NCI-H146 (cell line): ENCODE data around the gene SSC5D.
"Not testable (repeated sequence)": the region's sequence is repeated elsewhere in the genome, so short reads cannot be mapped to it uniquely, and the experiment has no call there.

Experiments
- DNase-seq: peaks from one replicate; lab custom pipeline; 2025; lab: John Stamatoyannopoulos, UW

SSC5D gene

DNA sequence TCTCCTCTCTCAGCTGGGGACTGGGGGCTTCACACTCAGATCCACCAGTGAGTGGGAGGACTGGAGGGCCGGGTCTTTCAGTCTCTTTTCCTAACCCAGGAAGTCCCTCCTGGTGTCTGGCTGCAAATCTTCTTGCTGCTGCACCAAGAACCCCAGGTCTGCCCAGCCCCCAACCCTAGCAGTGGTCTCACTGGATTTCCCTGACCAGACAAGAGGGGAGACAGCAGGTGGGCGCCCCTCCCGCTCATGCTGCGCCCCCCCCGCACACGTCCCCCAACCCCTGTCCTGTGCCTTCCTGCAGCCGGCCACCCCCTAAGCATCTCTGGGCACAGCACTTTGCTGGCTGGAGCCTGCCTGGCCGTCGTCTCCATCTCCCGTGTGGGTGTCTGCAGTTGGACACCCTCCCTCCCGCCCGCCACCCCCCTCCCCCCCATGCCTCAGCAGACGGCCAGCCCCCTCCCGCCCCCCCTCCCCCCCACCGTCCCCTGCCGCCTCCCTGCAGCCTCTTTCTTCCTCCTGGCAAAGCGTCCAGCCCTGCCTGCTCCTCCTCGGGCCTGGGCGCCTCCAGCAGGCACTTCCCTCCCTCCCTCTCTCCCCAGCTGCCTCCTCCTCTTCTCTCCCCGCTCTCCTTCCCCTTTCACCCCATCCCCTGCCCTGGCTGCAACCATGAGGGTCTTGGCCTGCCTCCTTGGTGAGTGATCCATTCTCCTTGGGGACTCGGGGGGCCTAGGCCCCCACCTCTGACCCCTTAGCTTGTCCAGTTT lies at the start of gene SSC5D:
Gene SSC5D (plus strand): TSS at position 513 of the 764 bp plus-strand sequence. CDS start 154 bp downstream, at position 667.
- DNase-seq = no peak

DNA sequence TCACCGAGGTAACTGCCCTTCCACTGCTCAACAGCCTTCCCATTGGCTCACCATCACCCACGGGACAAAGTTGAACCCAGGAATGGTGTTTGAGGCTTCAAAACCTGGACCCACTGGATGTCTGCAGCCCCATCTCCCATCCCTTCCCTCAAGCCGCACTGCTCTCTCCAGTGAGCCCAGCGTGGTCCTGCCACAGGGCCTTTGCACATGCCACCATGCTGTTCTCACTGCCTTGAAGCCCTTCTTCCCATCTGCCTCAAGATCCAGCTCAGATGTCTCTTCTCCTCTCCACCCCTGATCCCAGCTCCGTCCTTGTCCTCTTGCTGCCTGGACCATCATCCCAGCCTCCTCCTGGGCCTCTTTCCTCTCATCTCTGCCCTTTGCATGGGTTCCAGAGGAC lies 49.2 kb upstream of the SSC5D start:
- no peak for DNase-seq

DNA sequence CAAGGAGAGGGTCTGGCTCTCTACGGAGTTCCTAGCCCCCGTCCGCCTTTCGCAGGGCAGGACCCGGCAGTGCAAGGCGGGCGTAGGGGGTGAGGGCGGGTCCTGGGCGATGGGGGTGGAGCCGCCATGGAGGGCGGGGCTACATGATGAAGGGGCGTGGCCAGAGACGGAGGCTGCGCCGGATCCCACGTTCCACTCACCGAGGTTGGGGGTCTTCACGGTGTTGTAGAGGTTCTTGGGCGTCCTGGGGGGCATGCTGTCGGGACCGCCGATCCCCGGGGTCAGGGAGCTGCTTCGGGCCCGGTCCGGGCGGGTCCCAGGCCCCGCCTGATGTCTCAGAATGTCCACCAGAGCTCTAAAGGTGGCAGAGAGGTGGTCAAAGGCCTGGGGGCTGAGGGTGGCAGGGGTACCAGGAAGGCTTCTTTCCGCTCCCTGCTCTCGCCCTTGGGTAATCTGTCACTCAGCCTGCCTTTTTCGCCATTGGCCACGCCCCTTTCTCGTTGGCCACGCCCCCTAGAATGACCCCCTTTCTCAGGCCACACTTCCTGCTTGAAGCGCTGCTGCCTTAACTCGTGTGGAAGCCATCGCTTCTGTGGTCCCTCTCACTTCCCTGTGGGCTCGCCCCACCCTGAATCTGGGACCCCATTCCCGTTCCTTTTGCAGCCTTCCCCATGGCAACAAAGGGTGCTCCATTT lies 47.7 kb upstream of the SSC5D start:
- DNase-seq = peak; percentile 80

DNA sequence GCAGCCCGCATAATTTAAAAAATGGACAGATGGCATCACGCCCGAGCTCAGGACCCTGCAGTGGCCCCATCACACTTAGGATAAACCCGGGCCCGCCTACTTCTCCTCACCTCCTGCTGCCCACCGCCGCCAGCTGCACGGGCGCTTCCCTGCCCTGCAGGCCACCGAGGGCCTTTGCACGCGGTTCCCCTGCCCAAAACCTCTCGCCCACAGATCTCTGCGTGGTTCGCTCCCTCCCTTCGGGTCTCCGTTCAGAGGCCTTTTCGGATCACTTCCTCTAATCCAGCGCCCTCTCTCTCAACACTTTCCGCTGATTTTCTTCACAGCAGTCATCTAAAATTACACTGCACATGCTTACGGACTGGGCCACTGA lies 46.9 kb upstream of the SSC5D start:
- DNase-seq = peak; percentile 51

DNA sequence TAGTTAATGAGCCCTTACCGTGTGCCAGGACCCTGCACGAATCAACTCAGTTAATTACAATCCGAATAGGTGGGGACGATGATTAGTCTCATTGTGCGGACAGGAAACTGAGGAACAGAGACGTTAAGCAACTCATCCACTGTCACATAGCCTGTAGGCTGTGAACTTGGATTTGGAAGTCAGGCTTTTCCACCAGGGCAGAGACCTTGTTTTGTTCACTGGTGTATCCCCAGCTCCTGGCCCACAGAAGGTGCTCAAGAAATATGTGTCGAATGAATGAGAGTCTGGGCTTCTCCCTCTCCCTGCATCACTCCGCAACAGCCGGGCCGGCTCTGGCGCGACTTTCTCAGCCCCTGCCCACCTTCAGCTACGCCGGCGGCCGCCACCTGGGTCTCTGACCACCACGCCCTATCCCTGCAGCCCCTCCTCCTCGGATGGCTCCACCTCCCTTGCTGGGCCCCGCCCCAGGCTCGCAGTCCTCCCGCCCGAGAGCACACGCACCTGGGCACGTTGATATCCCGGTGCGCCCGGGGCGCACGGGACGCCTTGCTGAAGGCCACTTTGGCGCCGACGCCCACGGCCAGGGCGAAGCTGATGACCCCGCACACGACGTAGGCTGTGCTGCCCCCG lies 46.4 kb upstream of the SSC5D start:
- DNase-seq = peak; percentile 88

DNA sequence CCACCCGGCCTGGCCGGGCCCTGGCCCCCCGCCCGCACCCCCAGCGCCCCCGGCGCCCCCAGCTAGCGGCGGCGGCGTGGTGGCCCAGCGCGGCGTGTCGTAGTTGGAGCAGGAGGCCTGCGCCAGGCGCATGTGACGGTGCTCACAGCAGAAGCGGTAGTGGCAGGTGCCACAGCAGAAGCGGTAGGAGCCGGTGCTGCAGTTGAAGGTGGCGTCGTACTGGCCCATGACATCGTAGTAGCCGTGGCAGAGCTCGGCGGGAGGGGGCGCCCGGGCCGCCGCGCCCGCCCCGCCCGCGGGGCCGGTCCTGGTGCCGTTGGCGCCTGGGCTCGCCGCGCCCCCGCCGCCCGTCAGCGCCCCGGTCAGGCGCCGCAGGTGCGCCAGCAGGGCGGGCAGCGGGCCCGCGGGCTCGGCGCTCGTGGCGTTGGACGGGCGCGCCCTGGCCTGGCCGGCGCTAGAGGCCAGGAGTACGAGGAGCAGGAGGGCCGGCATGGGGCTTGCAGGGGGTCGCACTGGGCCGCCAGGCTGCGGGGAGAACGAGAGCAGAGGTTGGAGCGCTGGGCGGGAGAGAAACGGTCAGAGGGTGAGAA lies 45.8 kb upstream of the SSC5D start:
- peak; percentile 77 for DNase-seq

DNA sequence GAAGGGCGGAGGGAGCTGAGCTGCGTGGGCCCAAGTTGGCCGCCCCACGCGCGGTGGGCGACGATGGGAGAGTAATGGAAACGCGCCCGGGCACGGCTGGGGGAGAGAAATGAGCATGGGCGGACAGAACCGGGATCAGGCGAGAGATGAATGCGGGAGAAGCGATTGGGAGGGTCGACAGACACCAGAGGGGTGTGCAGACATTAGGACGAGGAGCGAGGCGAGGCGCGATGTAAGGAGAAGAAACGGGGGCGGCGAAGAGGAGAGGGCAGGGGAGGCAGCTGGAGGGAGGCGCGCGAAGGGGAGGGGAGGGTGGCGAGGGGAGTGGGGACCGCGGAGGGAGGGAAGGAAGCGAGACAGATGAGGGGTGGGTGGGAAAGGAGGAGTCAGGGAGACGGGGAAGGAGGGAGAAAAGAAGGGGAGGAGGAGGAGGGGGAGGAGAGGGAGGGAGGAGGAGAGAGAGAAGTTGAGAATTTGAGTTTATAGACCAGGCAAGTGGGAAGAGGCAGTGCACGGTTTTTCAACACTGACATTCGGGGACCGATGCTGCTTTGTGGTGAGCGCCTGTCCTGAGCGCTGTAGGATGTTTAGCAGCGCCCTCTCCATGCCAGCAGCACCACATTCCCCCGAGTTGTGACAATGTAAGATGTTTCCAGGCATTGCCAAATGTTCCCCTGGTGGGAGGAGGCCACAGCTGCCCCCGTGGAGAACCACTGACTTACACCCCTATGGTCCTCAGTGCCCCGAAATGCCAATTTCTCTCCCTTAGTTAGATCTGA lies 45.0 kb upstream of the SSC5D start, which contains the start of gene SHISA7:
Gene SHISA7 (minus strand): TSS at position 256 of the 779 bp plus-strand sequence. CDS start 437 bp downstream, outside the sequence.
- DNase-seq = peak; percentile 58

DNA sequence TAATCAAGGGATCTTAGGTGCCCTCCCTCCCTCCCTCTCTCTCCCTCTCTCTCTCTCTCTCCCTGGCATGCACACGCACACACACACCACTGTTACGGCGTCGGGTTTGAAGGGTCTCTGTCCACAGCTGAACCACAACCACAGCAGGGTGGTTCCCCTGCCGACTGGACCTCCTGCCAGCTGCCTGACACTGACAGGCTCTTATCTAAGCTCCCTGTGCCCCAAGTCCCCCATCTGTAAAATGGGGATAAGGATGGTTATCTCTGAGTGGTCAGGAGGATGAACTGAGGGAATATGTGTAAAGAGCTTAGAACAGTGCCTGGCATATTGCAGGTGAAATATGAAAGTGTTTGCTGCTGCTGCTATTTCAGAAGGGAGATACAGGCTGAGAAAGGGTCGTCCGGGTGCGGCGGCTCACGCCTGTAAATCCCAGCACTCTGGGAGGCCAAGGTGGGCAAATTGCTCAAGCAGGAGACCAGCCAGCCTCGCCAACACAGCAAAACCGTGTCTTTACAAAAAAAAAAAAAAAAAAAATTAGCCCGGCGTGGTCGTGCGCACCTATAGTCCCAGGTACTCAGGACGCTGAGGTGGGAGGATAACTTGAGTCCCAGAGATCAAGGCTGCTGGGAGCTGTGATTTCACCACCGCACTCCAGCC lies 44.3 kb upstream of the SSC5D start:
- no peak for DNase-seq

DNA sequence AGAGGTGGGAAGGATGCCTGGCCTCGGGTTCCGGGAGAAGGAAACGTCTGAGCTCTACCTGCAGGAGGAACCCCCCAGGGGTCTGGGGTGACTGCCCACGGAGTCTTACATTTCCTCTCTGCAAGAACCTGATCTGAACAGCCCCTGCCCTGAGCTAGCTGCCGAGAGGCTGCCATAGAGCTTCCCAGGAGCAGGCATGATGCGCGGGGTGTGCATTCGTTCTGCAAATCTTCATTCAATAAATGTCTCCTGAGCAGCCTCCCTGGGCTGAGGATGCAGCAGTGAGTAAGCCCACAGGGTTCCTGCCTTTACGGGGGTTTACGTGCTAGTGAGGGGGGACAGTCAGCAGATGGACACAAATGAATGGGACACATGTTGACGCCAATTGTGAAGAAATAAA lies 43.6 kb upstream of the SSC5D start:
- no peak for DNase-seq

DNA sequence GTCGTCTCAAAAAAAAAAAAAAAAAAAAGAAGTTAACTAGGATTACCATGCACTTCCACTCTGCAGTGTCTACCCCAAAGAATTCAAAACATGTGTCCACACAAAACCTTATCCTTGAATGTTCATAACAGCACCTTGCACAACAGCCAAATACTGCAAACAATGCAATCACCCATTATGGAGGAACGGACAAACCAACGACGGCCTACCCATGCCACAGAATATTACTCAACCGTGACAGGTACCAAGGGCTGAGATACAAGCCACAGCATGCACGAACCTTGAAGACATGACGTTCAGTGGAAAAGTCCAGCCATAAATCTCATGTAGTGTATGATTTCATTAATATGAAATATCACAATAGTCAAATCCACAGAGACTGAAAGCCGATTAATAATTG lies 42.2 kb upstream of the SSC5D start:
- DNase-seq = no peak

DNA sequence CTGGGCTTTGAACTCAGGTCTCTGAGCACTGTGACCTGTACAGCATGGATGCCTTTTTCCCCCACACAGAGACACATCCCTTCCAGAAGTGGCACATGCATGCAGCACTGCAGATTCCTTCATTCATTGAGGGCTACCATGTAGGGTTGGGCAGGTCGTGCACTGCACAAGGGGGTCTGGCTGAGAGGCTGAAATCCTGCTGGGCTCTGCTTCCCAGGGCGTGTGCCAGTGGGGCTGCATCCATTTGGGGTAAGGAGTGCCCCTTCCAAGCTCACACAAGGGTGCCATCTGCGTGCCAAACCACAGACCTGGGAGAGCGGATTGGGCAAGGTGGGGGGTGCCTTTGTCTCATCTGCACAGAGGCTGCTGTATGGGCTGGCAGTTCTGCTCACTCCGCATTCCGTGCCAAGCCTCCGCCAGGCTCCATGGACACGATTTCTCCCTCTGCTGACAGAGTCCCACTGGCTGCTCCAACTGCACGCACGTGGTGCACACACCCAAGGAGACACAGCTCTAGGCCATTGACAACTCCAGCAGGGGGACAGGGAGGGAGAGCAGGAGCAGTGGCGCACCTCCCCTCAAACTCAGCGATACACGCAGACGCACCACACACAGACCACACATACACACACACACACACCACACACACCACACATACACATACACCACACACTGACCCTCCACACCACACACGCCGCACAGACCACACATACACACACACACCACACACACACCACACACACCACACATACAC lies 40.6 kb upstream of the SSC5D start:
- peak; percentile 54 for DNase-seq

DNA sequence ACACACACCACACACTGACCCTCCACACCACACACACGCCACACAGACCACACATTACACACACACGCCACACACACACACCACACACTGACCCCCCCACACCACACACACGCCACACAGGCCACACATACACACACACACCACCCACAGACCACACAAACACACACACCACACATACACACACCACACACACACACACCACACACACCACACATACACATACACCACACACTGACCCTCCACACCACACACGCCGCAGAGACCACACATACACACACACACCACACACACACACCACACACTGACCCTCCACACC lies 40.1 kb upstream of the SSC5D start:
- not testable (repeated sequence) for DNase-seq

DNA sequence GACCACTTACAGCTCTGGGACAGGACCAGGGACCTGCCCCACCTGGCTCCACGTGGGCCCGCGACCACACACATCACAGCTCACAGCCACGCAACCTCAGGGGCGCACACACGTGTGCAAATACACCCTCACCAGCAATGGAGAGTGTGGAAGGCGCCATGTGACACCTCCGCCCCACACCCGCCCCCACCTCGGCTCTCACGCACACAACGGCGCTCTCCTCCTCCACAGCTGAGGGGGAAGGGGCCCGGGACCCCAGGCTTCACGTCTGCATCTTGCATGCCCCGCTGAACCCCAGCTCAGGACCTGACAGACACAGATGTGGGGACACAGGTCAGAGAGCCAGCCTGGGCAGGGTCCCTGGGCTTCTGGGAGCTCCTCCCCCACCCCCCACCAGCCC lies 38.8 kb upstream of the SSC5D start:
- no peak for DNase-seq

DNA sequence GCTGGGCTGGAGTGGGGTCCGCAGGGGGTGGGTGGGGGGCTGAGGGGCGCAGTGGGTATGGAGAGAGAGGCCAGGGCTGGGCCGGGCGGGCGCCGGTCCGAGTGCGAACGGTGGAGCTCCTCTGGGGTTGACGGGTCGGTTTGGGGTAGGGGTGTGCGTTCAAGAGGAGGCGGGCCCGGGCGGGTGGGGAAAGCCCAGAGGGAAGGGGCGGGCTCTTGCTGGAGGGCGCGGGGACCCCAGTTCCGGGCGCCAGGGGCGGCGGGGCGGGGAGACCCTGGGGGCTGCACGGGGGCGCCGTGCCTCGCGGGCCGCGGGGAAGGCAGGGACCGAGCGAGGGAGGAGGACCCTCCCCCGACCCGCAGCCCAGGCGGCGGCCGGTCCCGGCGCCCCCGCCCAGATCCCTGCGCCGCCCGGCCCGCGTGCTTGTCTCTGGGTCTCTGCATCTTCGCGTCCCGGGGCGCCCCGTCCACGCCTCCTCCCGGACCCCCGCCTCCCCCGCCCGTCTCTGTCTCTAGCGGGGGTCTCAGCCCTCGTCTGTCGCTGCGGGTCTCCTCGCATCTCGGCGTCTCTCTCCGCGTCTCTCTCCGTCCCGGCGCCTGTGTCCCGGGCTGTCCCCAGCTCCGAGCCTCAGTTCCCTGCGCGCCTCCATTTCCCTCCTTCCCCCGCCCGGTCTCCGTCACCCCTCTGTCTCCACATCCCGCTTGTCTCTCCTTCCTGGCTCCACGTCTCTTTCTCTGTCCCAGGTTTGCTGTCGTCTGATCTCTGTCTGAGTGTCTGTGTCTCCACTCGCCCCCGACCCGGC lies 36.9 kb upstream of the SSC5D start:
- DNase-seq = no peak

DNA sequence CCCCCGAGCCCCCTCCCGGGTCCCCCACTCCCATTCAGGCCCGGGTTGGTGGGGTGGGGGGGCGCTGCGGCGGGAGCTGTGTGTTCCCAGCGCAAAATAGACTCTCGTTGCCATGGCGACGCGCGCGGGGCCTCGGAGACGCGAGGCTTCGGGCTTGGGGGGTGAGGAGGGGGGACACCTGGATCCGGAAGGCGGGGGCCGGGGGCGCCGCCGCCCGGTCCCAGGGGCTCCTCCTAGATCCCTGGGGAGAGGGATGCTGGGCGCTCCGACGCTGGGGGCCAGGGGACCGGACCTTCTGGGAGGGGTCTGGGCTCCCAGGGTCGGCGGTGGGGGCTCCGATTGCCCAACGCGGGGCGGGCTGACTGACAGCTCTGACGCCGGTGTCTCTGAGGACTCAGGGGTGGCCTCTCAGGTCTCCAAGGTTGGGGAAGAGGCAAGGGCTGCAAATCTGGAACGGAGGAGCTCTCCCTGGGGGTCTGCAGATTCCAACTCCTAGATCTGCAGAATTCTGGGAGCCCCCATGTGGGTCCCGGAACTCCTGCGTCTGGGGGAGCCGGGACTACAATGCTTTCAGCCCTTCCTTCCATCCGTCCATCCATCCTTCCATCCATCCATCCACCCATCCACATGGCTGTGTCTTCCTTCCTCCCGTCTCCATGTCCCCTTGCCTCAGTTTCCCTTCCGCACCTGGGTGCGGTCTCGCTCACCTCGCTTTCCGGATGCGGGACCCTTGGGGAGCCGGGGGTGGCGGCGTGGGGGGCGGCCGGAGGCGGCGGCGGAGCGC lies 36.1 kb upstream of the SSC5D start:
- DNase-seq = peak; percentile 66

DNA sequence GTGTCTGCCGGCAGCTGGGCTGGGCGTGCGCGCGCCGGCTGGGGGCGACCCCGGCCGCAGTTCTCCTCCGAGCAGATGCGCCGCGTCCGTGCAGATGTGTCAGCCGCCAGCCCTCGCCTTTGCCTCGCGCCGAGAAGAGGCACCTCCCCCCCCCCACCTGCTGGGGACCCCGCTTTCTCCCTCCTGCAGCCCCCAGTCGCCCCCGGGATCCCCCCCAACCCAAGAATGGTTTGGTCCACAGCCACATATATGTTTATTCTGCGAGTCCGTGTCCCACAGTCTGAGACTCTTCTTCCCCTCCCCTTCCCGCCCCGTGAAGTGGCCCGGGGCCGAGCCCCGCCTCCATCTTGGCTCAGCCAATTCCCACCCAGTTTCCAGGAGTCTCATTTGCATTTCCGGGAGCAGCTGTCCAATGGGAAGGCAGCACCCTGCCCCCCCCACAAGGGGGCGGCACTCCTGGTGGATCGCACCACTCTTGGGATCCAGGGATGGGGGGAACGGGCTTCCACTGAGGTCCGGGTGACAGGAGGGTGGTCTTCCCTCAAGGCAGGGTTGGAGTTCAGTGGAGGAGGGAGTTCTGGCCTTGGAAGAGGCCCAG lies 35.4 kb upstream of the SSC5D start:
- DNase-seq = peak; percentile 97

DNA sequence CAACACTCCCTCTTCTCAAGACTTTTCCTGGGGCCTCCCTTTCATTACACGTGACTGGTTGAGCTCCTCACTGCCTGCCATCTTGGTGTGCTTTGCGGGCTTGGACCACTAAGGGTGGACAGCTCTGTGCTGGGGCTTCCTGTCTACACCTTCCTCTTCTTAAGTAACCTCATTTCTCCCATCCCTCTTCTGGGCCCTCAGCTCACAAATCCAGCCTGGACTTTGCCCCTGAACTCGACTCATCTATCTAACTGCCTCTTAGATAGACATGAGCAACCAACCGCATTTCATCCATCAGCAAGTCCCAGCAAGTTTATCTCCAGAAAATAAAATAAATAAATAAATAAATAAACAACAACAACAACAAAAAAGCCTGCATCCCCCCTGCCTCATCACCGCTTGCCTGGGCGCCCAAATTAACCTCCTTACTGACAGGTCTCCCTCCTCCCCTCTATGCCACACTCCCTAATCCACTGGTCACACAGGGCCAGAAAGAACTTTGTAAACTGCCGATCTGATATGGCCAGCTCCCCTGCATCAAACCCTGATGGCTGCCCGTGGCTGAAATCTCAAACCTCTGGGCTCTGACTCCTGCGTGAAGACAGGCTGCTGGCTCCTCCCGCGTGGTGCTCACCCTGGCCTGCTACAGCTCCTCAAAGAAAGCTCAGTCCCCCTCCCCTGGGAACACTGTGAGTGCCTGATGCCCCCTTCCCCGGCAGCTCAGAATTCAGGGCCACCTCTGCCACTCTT lies 34.5 kb upstream of the SSC5D start:
- no peak for DNase-seq

DNA sequence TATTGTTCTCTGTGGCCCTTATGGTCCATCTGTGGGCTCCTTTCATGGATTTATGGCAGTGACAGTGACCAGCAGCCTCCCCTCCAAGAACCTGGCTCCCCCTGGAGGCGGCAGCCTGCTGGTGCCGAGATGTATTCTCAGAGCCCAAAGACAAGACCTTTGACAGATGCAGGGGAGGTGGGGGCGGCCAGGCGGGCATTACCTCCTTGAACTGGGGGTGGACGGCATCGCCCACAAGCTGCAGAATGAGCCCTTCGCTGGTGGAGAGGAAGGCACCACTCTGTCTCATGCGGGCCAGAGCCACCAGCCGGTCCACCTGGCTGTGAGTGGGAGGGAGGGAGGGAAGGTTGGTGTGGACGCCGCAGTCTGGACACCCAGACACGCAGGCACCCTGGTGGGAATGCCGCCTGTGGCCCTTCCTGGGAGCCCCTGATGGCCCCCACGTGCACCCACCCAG lies 33.4 kb upstream of the SSC5D start:
- DNase-seq = peak; percentile 63
